ENCODE data around the gene DYRK3. TPM values are rescaled to one million over a fixed set of nuclear protein-coding genes. Genes with fewer than 3 reads are reported as not detected.

DYRK3 gene
- total and polyA plus RNA-seq, 9 of the 15 experiments (the other 6 are each of a cell fraction or from before 2014, with no cell fraction given): 4.5 to 33.7 (median 25.7) TPM

DNA sequence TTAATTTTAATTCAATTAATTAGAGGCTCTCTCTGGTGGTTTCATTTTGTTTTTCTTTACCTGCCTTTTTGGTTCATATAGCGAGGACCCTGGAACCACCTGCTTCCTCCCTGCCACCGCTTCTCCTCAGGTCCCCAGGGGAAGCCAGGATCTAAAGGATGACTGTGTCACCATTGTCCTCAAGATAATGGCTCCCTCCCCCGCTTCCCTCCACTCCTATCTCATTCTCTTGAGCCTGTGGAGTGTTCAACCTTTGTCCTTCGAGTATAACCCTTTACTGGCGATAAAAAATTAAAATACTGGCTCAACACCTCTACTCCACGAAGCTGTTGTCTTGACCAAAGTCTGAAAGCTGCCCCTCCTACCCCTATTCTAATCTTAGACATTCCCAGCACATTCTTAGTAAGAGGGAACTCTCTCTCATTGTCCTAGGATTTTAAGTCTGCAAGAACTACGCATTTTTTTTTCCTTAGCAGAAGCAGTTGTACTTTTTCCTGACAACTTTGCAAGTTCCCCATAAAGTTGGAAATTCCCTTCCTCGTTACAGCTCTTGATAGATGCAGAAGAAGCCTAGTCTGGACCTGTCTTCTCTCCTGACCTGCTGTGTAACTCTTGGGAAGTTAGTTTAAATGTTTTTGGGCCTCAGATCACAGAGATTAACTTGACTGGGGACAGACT, 36.8 kb downstream of the DYRK3 start (continued):
- TF ChIP-seq, protein P1, sequence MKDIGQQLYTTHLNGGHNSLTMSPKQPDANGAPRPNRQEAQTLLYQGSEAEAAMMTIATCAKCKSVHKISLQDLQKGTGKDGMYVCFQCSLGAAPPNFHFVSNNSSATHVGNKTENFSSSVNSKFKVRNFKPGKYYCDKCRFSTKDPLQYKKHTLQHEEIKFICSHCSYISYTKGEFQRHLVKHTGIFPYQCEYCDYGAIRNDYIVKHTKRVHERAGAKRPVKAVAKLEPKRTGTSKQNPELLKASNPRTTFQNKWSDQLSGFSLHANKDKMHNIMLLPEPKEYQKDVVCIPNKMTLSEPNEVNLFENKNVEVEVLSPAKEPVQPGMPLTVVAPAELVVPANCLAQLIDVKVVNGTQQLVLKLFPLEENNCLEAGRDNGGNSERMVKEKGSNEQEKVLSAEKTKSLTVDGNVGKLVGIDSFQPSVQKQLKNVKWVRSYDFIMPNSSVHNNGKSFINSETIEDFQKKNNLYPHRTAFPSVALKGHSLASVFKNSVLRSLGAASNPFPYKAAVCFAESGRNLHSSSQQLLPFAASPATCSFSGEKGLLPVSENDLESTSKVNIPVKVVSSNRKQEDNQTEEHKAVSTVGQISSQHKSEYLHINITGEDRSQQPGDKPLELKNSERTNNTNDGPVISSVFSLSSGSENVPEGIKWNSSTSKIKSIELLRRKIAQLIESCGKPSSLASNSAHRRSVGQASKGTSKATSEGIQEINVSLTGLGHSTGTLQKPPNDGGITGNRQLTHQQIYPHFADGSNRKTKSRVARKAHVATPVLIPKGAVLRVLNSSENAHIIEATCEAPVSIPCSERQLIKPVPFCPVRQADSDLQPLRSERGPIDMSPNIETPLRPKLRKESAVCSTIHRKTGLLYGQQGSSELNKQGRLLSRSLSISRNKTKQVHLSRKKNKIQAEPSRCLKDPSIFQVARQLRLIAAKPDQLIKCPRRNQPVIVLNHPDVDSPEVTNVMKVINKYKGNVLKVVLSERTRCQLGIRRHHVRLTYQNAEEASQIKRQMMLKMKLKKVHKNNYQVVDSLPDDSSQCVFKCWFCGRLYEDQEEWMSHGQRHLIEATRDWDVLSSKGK (CRISPR knock-in tag; IDR thresholded peaks at IDR 0.05): no peak
- TF ChIP-seq BCL6 (CRISPR knock-in tag; IDR thresholded peaks at IDR 0.05) (no peak), POLR2B (IDR thresholded peaks at IDR 0.05; ENCODE audit: low read depth, partially characterized antibody) (no peak), DEAF1 (CRISPR knock-in tag; IDR thresholded peaks at IDR 0.05) (no peak), CTBP1 (IDR thresholded peaks at IDR 0.05; ENCODE audit: borderline replicate concordance) (peak; percentile 91), ZKSCAN3 (CRISPR knock-in tag; IDR thresholded peaks at IDR 0.05) (no peak), ZNF347 (CRISPR knock-in tag; IDR thresholded peaks at IDR 0.05; ENCODE audit: low read depth) (no peak), ZNF639 (CRISPR knock-in tag; conservative IDR thresholded peaks at IDR 0.05 in 1 of 2, IDR thresholded peaks at IDR 0.05 in 1 of 2) (peak in 1 of 2 experiments; percentile 55; a peak in 2 of 4 replicates), FUS (optimal IDR thresholded peaks at IDR 0.05; ENCODE audit: low read depth, low read length) (no peak), SMARCA5 (IDR thresholded peaks at IDR 0.05) (peak; percentile 29; the same call in 1 of the 2 replicates), IFI16 (CRISPR knock-in tag; IDR thresholded peaks at IDR 0.05) (no peak), NCOA2 (IDR thresholded peaks at IDR 0.05; ENCODE audit: partially characterized antibody in 2 of 2) (no peak), BACH1 (tag; IDR thresholded peaks at IDR 0.05) (peak; percentile 54; the same call in 1 of the 2 replicates), ZNF175 (CRISPR knock-in tag; IDR thresholded peaks at IDR 0.05; ENCODE audit: low read depth) (no peak), POLR2H (tag; IDR thresholded peaks at IDR 0.05; ENCODE audit: low read depth) (no peak), MCM5 (IDR thresholded peaks at IDR 0.05; ENCODE audit: low read depth) (no peak), LARP7 (IDR thresholded peaks at IDR 0.05) (no peak), RB1 (IDR thresholded peaks at IDR 0.05; ENCODE audit: low read depth) (no peak), NCOR1 (IDR thresholded peaks at IDR 0.05) (peak; percentile 88)
- TF ChIP-seq, protein P2, sequence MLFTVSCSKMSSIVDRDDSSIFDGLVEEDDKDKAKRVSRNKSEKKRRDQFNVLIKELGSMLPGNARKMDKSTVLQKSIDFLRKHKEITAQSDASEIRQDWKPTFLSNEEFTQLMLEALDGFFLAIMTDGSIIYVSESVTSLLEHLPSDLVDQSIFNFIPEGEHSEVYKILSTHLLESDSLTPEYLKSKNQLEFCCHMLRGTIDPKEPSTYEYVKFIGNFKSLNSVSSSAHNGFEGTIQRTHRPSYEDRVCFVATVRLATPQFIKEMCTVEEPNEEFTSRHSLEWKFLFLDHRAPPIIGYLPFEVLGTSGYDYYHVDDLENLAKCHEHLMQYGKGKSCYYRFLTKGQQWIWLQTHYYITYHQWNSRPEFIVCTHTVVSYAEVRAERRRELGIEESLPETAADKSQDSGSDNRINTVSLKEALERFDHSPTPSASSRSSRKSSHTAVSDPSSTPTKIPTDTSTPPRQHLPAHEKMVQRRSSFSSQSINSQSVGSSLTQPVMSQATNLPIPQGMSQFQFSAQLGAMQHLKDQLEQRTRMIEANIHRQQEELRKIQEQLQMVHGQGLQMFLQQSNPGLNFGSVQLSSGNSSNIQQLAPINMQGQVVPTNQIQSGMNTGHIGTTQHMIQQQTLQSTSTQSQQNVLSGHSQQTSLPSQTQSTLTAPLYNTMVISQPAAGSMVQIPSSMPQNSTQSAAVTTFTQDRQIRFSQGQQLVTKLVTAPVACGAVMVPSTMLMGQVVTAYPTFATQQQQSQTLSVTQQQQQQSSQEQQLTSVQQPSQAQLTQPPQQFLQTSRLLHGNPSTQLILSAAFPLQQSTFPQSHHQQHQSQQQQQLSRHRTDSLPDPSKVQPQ (CRISPR knock-in tag; IDR thresholded peaks at IDR 0.05; ENCODE audit: borderline replicate concordance): no peak
